GM08714 (cell line): ENCODE data around the gene RAD54L2.
"Not testable (repeated sequence)": the region's sequence is repeated elsewhere in the genome, so short reads cannot be mapped to it uniquely, and the experiment has no call there.

Experiments
- H3K4me3 ChIP-seq: fragments of 200-500 bp; sonication (Bioruptor generic); 2 replicates; pipeline ENCODE4 v1.5.1; 2014; ENCODE audit warnings: mild to moderate bottlenecking, low read length, inconsistent platforms
- ZNF274 ChIP-seq: IDR thresholded peaks from 2 replicates; pipeline ENCODE4 v1.6.1; 2012; ENCODE audit warnings: mild to moderate bottlenecking, low read depth, low read length

The RAD54L2 gene

GRCh38 chr3:51538459-51539290 lies at the start of gene RAD54L2:
Gene RAD54L2, plus strand, starts transcription at chr3:51538719. Its CDS starts 51,702 bp downstream, at chr3:51590421.
- TF ChIP-seq ZNF274, result no peak
- H3K4me3 ChIP-seq, result peak within 1 kb of the TSS; percentile 89

DNA sequence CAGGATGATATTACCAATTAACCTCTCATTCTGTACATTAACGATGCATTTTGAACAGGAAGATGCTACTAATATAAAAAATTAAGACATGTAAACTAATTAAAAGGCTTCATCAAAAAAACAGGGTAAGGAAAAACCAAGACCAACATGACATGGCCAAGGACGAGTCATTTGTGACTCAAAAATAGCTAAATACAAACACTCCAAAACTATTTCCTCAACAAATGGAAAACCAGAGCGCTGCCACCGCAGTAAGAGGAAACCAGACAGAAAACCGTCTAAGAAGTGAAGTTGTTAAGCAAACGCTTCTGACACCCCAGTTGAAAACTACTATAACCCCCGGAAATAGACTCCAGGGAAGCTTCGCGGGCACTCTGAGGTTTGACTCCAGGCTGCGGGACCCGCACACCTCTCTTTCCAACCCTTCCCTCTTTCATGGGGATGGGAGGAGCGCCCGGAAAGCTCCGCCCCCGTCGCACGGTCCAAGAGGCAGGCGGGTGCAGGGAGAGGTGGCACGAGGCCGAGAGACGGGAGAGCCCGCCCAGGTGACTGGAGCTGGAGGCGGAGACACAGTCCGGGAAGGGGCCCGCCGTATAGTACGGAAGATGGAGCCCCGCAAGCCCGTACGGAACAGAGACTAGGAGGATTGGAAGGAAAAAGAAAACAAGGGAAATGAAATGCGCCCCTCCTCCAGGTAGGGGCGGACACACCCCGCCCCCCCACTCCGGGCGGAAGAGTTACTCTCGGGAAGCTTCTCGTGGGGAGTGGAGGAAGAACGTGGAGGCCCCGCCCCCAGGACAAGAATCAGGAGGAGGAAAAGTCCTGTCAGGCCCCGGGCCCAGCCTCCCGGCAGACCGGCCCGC lies 39.4 kb upstream of the RAD54L2 start:
- peak overlapping the region; percentile 72 for H3K4me3 ChIP-seq
- no peak for TF ChIP-seq ZNF274

- H3K4me3 ChIP-seq, result peak overlapping the region; percentile 17; the same call in 1 of the 2 replicates
- TF ChIP-seq ZNF274, result no peak
Observed at GRCh38 chr3:51500632-51501131, 37.8 kb upstream of the RAD54L2 start.

DNA sequence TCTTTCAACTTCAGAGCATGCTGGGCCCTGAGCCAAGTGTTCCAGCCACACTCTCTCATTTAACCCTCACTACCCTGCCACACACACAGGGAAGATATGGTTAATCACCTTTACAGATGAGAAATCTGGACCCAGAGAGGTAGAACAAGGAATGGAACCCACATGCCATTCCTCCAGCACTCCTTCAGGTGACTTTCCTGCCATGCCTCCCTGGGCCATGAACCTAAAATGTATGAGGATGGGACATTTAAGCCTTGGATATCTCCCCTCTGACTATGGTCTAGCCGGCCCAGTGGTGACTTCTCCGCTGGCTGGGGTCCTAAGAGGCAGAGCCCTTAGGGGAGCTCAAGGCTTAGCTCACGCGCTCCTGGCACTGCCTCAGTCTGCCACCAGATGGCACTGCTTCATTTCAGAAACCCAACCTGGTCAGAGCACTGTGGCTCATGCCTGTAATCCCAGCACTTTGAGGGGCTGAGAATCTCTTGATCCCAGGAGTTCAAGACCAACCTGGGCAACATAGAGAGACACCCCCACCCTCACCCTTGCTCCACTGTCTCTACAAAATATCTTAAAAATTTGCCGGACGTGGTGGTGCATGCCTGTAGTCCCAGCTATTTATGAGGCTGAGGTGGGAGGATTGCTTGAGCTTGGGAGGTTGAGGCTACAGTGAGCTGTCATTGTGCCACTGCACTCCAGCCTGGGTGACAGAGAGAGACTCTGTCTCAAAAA lies 36.5 kb upstream of the RAD54L2 start:
- TF ChIP-seq ZNF274, result no peak
- no peak overlapping the region for H3K4me3 ChIP-seq

GRCh38 chr3:51502562-51502910 lies 36.0 kb upstream of the RAD54L2 start:
- TF ChIP-seq ZNF274, result no peak
- no peak overlapping the region for H3K4me3 ChIP-seq

DNA sequence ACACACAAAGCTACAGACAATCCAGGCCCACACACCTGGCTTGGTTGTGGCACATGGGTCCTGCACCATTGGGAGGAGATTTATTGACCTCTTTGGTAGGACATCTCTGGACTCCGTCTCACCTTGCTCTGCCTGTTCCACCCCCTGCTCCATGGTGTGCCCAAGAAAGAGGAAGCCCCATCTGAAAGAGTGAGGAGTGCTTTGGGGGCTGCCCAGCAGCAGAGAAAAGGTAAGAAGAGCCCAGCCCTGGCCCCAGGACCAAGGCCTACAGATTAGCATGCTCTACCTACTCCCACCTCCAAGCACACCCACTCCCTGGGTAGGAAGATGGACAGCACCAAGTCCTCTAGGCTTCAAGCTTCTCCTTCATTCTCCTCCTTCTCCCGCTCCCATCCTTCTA lies 35.5 kb upstream of the RAD54L2 start:
- H3K4me3 ChIP-seq, result no peak overlapping the region
- no peak for TF ChIP-seq ZNF274

GRCh38 chr3:51508255-51508654 lies 30.3 kb upstream of the RAD54L2 start:
- H3K4me3 ChIP-seq, result no peak overlapping the region
- TF ChIP-seq ZNF274, result no peak

GRCh38 chr3:51510996-51511395 lies 27.5 kb upstream of the RAD54L2 start:
- H3K4me3 ChIP-seq, result no peak overlapping the region
- no peak for TF ChIP-seq ZNF274

DNA sequence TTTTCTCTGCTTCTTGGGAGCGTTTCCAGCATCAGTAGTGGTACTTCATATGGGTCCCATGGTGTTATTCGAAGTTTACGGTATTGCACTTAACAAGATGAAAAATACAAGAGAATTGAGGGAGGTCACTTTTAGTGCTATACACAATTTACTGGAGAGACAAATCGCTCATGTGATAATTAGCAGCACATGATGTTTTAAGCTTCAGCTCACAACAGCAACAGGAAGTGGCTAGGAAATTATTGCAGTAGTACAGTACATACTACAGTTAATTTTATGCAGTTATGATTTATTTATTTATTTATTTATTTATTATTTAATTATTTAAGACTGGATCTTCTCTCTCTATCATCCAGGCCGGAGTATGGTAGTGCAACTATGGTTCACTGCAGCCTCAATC lies 24.3 kb upstream of the RAD54L2 start:
- TF ChIP-seq ZNF274, result no peak
- no peak overlapping the region for H3K4me3 ChIP-seq

- no peak overlapping the region for H3K4me3 ChIP-seq
- no peak for TF ChIP-seq ZNF274
Observed at GRCh38 chr3:51519848-51520247, 18.7 kb upstream of the RAD54L2 start.

- H3K4me3 ChIP-seq, result not testable (repeated sequence)
Observed at GRCh38 chr3:51520906-51521730, 17.4 kb upstream of the RAD54L2 start.

DNA sequence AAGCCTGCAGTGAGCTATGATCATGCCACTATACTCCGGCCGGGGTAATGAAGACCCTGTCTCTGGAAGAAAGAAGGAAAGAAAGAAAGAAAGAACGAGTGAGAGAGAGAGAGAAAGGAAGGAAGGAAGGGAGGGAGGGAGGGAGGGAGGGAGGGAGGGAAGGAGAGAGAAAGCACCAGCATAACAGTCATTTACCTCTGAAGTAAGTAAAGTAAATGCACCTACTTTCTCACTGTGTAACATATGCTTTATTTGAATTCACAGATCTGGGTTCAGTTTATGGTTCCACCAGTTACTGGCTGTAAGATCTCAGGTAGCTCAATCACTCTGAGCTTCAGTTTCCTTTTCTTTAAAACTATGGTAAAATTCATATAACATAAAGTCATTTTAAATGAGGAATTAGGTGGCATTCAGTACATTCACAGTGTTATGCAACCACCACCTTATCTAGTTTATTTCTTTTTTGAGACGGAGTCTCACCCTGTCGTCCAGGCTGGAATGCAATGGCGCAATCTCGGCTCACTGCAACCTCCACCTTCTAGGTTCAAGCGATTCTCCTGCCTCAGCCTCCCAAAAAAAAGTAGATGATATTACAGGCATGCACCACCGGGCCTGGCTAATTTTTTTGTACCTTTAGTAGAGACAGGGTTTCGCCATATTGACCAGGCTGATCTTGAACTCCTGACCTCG lies 16.1 kb upstream of the RAD54L2 start:
- TF ChIP-seq ZNF274, result no peak
- H3K4me3 ChIP-seq, result no peak overlapping the region

GRCh38 chr3:51524874-51525273 lies 13.6 kb upstream of the RAD54L2 start:
- H3K4me3 ChIP-seq, result not testable (repeated sequence)
